ENCODE results near the gene AK1. TPM values are rescaled to one million over a fixed set of nuclear protein-coding genes. Genes with fewer than 3 reads are reported as not detected.
A peak's percentile ranks its signal among the peaks of the same experiment; 100 is the strongest.

The AK1 gene
- total RNA-seq, 1 donor from 2014 or later = 56.4 TPM

- Histone ChIP-seq H3K36me3 (ENCODE audit: control insufficient read depth, insufficient read depth, low read length) (no peaks in the 10 kb centered on the region), H3K4me3 (ENCODE audit: low read depth, low read length) (peak overlapping the region; percentile 45), H3K27me3 (ENCODE audit: control insufficient read depth, insufficient read depth, low read length) (no peaks in the 10 kb centered on the region)
- no peak for TF ChIP-seq CTCF (IDR thresholded peaks at IDR 0.05; ENCODE audit: insufficient read depth, low read length, poor library complexity, severe bottlenecking)
- no peak for DNase-seq (ENCODE audit: low read depth)
Observed at GRCh38 chr9:127878001-127878651, 651 bp upstream of the AK1 start.

DNA sequence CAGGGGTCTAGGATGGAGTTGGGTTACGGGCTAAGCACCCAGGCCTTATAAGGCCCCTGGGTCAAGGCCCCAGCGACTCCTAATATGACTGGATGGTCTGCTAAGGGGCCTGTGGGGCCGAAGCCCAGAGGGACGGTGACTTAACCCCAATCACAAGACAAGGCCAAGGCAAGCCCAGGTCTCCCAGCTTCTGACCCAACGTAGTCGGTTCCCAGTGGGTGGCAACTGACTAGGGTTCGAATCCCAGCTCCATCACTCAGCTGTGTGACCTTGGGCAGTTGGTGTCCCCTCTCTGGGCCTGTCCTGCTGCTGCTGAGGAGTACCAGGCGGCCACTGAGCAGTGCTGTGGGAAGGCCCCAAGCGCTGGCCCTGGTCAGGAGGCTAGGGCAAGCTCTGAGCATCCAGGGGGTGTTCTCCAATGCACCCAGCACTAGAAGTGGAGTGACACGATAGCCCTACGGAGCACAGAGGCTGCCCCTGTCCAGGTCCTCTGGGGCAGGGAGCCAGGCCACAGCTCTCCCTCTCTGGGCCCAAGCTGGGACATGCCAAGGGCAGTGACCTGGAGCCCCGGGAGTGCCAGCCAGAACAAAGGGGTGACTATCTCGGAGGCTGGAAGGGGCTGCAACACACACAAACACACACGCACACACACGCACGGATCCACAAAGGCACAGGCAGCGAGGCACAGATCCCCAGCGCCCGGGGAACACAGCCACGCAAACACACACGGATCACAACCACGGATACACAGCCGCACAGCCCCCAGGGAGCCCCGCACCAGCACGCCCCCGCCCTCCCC lies 512 bp downstream of the AK1 start:
- TF ChIP-seq CTCF (IDR thresholded peaks at IDR 0.05; ENCODE audit: insufficient read depth, low read length, poor library complexity, severe bottlenecking) = no peak

DNA sequence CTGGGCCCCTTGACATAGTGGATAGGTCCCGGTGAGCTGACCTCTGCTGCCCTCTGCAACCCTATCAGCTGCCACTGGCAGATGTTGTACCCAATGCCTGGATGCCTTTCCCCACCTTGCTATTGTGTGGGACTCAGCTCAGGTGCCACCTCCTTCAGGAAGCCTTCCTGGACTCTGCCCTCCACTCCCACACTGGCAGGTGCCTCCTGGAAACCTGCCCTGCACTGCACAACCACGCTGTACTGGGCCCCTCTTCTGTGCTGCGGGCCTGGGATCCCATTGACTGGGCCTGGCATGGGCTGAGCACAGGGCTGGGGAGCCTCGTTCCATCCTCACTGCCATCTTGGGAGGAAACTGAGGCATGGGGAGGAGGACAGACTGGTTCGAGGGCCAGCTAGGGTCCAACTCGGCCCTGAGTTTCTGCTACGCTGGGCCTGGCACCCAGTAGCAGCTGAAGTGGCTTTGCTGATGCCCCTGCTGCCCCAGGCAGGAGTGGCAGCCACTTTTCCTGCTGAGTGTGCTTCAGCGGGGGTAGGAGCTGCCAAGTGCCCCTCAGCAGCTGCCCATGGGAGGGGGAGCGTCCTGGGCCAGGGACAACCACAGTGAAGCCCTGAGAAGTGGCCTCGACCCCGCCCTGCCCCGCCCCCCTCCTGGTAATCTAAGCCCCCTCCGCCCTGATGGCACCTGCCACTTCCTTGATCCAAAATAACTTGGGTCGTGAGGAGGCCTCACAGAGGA lies 1.3 kb downstream of the AK1 start:
- TF ChIP-seq CTCF (IDR thresholded peaks at IDR 0.05; ENCODE audit: insufficient read depth, low read length, poor library complexity, severe bottlenecking) = no peak
- no peaks in the 10 kb centered on the region for H3K36me3 ChIP-seq (ENCODE audit: control insufficient read depth, insufficient read depth, low read length)
- no peak overlapping the region for H3K4me3 ChIP-seq (ENCODE audit: low read depth, low read length)
- DNase-seq (ENCODE audit: low read depth) = no peak
- no peaks in the 10 kb centered on the region for H3K27me3 ChIP-seq (ENCODE audit: control insufficient read depth, insufficient read depth, low read length)

More for the DNA sequence above, 512 bp downstream of the AK1 start:
- no peak for DNase-seq (ENCODE audit: low read depth)
- H3K27me3 ChIP-seq (ENCODE audit: control insufficient read depth, insufficient read depth, low read length) = no peaks in the 10 kb centered on the region
- H3K36me3 ChIP-seq (ENCODE audit: control insufficient read depth, insufficient read depth, low read length) = no peaks in the 10 kb centered on the region
- H3K4me3 ChIP-seq (ENCODE audit: low read depth, low read length) = peak overlapping the region; percentile 45

- DNase-seq (ENCODE audit: low read depth) = no peak
- no peaks in the 10 kb centered on the region for H3K27me3 ChIP-seq (ENCODE audit: control insufficient read depth, insufficient read depth, low read length)
- TF ChIP-seq CTCF (IDR thresholded peaks at IDR 0.05; ENCODE audit: insufficient read depth, low read length, poor library complexity, severe bottlenecking) = no peak
- H3K36me3 ChIP-seq (ENCODE audit: control insufficient read depth, insufficient read depth, low read length) = no peaks in the 10 kb centered on the region
- no peak overlapping the region for H3K4me3 ChIP-seq (ENCODE audit: low read depth, low read length)
Observed at GRCh38 chr9:127875306-127875966, 2.0 kb downstream of the AK1 start.

GRCh38 chr9:127874301-127875221 lies 2.9 kb downstream of the AK1 start:
- no peak for TF ChIP-seq CTCF (IDR thresholded peaks at IDR 0.05; ENCODE audit: insufficient read depth, low read length, poor library complexity, severe bottlenecking)
- H3K36me3 ChIP-seq (ENCODE audit: control insufficient read depth, insufficient read depth, low read length) = no peaks in the 10 kb centered on the region
- no peaks in the 10 kb centered on the region for H3K27me3 ChIP-seq (ENCODE audit: control insufficient read depth, insufficient read depth, low read length)
- no peak for DNase-seq (ENCODE audit: low read depth)
- no peak overlapping the region for H3K4me3 ChIP-seq (ENCODE audit: low read depth, low read length)

All from kidney epithelial cell (primary cell).